WERI-Rb-1 (cell line): ENCODE results near the gene STAT5B.
"Not testable (repeated sequence)": the region's sequence is repeated elsewhere in the genome, so short reads cannot be mapped to it uniquely, and the experiment has no call there.

ENCODE experiments used
- DNase-seq: peaks from one replicate; pipeline ENCODE4 v3.0.0-alpha.2; 2020
- H3K27ac ChIP-seq: fragments of 250-450 bp; sonication (Bioruptor Pico); 2 replicates; pipeline ENCODE4 v1.5.1; 2020; ENCODE audit warnings: mild to moderate bottlenecking, moderate library complexity
- H3K27me3 ChIP-seq: fragments of 250-450 bp; sonication (Bioruptor Pico); 2 replicates; pipeline ENCODE4 v1.5.1; 2021; ENCODE audit warnings: mild to moderate bottlenecking, low read depth, moderate library complexity; ENCODE audit not compliant: insufficient read depth, severe bottlenecking
- H3K36me3 ChIP-seq: fragments of 250-450 bp; sonication (Bioruptor Pico); 2 replicates; pipeline ENCODE4 v1.5.1; 2020; ENCODE audit warnings: mild to moderate bottlenecking, moderate library complexity
- H3K4me3 ChIP-seq: 2 replicates; pipeline ENCODE4 v1.5.1; 2011; ENCODE audit warnings: low read depth, mild to moderate bottlenecking, control low read depth, low read length
- H3K9me3 ChIP-seq: fragments of 250-450 bp; sonication (Bioruptor Pico); 2 replicates; pipeline ENCODE4 v1.5.1; 2021; ENCODE audit warnings: mild to moderate bottlenecking, moderate library complexity; ENCODE audit not compliant: severe bottlenecking
- CTCF ChIP-seq: IDR thresholded peaks from 2 replicates; pipeline ENCODE4 v1.5.1; 2011; ENCODE audit warnings: low read depth, mild to moderate bottlenecking, control low read depth, inconsistent platforms, low read length

Gene STAT5B

DNA sequence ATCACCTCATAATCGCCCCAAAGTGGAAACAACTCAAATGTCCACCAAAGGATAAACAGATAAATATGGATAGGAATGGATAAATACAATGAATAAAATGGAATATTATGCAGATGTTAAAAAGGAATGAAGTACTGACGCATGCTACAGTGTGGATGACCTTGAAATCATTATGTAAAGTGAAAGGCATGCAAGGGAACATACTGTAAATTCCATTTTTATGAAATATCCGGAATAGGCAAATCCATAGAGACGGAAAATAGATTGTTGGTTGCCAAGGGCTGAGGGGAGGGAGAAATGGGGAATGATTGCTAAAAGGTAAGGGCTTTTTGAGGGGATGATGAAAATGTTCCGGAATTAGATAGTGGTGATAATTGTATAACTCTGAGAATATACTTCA is 36.0 kb downstream of the STAT5B start:
- no peak for TF ChIP-seq CTCF
- Histone ChIP-seq H3K36me3 (no peaks in the 10 kb centered on the region), H3K27me3 (no peaks in the 10 kb centered on the region), H3K27ac (no peak overlapping the region), H3K9me3 (no peaks in the 10 kb centered on the region), H3K4me3 (no peak overlapping the region)
- DNase-seq = no peak

- not testable (repeated sequence) for H3K9me3 ChIP-seq, H3K27me3 ChIP-seq, DNase-seq, H3K4me3 ChIP-seq, H3K27ac ChIP-seq, H3K36me3 ChIP-seq
Measured at GRCh38 chr17:42239576-42239975, 36.6 kb downstream of the STAT5B start.

- Histone ChIP-seq H3K27me3 (no peaks in the 10 kb centered on the region), H3K36me3 (no peaks in the 10 kb centered on the region; the same call in none of the 2 replicates), H3K9me3 (no peaks in the 10 kb centered on the region), H3K4me3 (no peak overlapping the region), H3K27ac (no peak overlapping the region)
- TF ChIP-seq CTCF = no peak
- no peak for DNase-seq
Measured at GRCh38 chr17:42236760-42237159, 39.4 kb downstream of the STAT5B start.

DNA sequence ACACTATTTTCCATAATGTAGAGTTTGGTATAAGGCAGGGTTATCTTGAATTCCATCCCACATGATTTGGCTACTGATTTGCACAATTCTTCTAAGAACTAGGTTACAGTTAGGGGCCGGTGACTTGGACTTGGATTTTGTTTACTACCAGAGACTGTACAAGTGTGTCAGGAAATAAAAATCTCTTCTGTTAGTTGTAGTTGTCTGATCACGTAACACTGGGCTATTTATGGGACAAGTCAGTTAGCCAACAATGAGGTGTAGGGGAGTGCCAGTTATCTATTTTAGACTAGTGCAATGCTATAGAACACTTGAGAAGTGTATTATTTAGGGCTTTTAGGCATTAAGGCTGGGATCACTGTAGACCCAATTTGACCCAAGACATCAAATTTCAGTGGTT is 42.2 kb downstream of the STAT5B start:
- no peak for DNase-seq
- H3K27me3 ChIP-seq = no peaks in the 10 kb centered on the region
- no peak overlapping the region for H3K4me3 ChIP-seq
- H3K9me3 ChIP-seq = no peaks in the 10 kb centered on the region
- H3K36me3 ChIP-seq = peaks cover 6% of the 10 kb centered on the region
- no peak overlapping the region for H3K27ac ChIP-seq
- no peak for TF ChIP-seq CTCF

DNA sequence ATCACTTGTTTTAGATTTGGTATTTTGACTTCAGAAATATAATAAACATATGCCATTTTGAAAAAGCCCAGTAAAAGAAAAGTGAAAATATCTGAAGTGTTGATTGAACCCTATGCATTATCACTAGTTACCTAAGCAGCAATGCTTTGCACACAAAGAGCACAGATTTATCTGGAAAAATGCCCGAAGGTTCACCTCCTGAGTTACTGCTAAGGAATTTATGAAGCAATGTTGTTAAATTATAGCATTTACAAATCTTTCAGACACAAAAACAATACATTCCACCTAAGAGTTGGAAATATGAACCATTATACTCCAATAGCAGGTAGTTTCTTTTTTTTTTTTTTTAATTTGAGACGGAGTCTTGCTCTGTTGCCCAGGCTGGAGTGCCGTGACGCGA is 43.0 kb downstream of the STAT5B start:
- DNase-seq = no peak
- no peak overlapping the region for H3K27ac ChIP-seq
- no peak for TF ChIP-seq CTCF

DNA sequence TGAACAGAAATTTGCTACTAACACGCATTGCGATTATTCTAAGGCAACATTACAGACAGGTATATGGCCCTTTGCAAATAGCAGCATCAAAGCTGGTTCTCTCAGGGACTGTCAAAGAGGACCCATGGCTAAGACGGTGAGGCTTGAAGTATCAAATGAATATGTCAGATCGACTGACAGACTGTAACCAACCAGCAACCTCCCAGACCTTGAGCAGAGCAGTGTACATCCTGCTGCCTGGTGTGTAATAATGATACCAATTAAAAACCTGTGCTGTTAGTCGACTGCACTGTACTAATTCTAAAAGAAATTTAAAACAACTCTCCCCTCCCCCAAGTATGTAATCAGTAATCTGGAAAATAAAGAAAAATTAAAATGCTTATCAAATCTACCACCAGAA is 46.0 kb downstream of the STAT5B start:
- Histone ChIP-seq H3K27me3 (no peaks in the 10 kb centered on the region), H3K36me3 (peaks cover 6% of the 10 kb centered on the region), H3K4me3 (no peak overlapping the region), H3K27ac (no peak overlapping the region), H3K9me3 (no peaks in the 10 kb centered on the region)
- no peak for TF ChIP-seq CTCF
- DNase-seq = no peak

More for the DNA sequence above, 43.0 kb downstream of the STAT5B start:
- H3K4me3 ChIP-seq = no peak overlapping the region
- H3K36me3 ChIP-seq = peaks cover 6% of the 10 kb centered on the region
- H3K27me3 ChIP-seq = no peaks in the 10 kb centered on the region
- no peaks in the 10 kb centered on the region for H3K9me3 ChIP-seq
